Suprapubic skin (tissue), 3 donors: ENCODE data around the gene CDH1.

Experiments
- CTCF ChIP-seq, 2 donors: fragments of 200-600 bp in 1 of 2; fragments of 450-650 bp in 1 of 2; sonication (generic) in 1 of 2; IDR thresholded peaks; one replicate each; pipeline ENCODE4 v1.5.1; 2016 to 2019; ENCODE audit warnings: antibody characterized with exemption in 2 of 2, mild to moderate bottlenecking in 1 of 2, moderate library complexity in 1 of 2
- POLR2A ChIP-seq, 2 donors: fragments of 450-650 bp; IDR thresholded peaks; one replicate each; pipeline ENCODE4 v1.6.1; 2017; ENCODE audit warnings: antibody characterized with exemption in 2 of 2, mild to moderate bottlenecking in 2 of 2, moderate library complexity in 2 of 2

GRCh38 chr16:68759062-68759461 lies 22.0 kb downstream of the CDH1 start:
- TF ChIP-seq CTCF (IDR thresholded peaks at IDR 0.05), result no peak
- no peak for TF ChIP-seq POLR2A (IDR thresholded peaks at IDR 0.05)
